Measurements from ENCODE around the gene DHX30. TPM values are rescaled to one million over a fixed set of nuclear protein-coding genes. Genes with fewer than 3 reads are reported as not detected.

The DHX30 gene
- total RNA-seq, 1 donor from 2014 or later, result 68.7 TPM

GRCh38 chr3:47849699-47850563, 47.0 kb downstream of the DHX30 start:
- DNase-seq (ENCODE audit: low spot score), result no peak
- Mint-ChIP-seq H3K27ac (ENCODE audit: unreplicated experiment) (peak overlapping the region; percentile 48), H3K4me1 (ENCODE audit: unreplicated experiment) (no peaks in the 10 kb centered on the region), H3K9me3 (ENCODE audit: unreplicated experiment) (no peaks in the 10 kb centered on the region), H3K4me3 (ENCODE audit: unreplicated experiment) (no peak overlapping the region), H3K36me3 (ENCODE audit: low read depth, unreplicated experiment) (peaks cover 30% of the 10 kb centered on the region), H3K27me3 (ENCODE audit: unreplicated experiment) (peaks cover 16% of the 10 kb centered on the region)
- peak; percentile 61 for TF ChIP-seq CTCF (IDR thresholded peaks at IDR 0.05; ENCODE audit: unreplicated experiment)

DNA sequence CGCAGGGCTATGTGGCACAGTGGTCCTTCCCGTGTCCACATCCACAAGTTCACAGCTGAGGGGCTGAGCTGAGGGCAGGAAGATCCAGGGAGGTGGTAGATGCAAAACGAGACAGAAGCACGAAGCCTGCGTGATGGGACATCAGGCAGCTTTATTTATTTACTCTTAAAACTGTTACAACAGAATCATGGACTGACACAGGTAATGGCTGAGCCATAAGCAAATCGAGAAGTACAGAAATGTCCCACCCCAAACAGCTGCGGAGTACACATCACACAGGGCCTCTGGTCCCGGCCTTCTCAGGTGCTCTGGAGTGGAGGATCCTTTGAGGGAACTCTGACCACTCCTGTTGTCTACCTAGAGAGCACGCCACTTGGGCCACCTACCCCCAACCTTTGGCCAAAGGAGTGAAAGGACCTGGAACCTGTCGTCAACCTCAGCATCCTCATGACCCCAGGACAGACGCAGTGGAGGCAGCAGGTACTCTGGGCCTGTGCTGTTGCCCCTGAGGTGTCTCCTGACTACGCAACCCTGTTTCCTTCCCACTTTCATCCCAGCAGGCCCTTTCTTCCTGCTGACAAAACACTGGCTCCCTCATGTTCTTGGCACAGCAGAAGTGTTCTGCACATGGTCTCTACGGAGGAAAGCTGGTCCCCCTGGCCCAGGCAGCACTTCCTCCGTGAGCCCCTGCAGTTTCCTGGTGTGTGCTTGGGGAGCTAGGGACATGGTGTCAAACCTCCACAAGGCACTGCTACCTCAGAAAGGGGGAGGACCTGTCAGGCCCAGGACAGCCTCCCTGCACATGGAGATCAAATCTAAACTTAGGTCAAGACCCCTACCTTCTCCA, 47.8 kb downstream of the DHX30 start:
- Mint-ChIP-seq H3K27ac (ENCODE audit: unreplicated experiment) (peak overlapping the region; percentile 48), H3K27me3 (ENCODE audit: unreplicated experiment) (peaks cover 16% of the 10 kb centered on the region), H3K4me1 (ENCODE audit: unreplicated experiment) (no peaks in the 10 kb centered on the region), H3K36me3 (ENCODE audit: low read depth, unreplicated experiment) (peaks cover 33% of the 10 kb centered on the region), H3K4me3 (ENCODE audit: unreplicated experiment) (no peak overlapping the region), H3K9me3 (ENCODE audit: unreplicated experiment) (no peaks in the 10 kb centered on the region)
- TF ChIP-seq CTCF (IDR thresholded peaks at IDR 0.05; ENCODE audit: unreplicated experiment), result no peak
- DNase-seq (ENCODE audit: low spot score), result no peak

- Mint-ChIP-seq H3K9me3 (ENCODE audit: unreplicated experiment) (no peaks in the 10 kb centered on the region), H3K27ac (ENCODE audit: unreplicated experiment) (peak overlapping the region; percentile 52), H3K4me3 (ENCODE audit: unreplicated experiment) (peak overlapping the region; percentile 59), H3K4me1 (ENCODE audit: unreplicated experiment) (no peaks in the 10 kb centered on the region), H3K36me3 (ENCODE audit: low read depth, unreplicated experiment) (peaks cover 44% of the 10 kb centered on the region), H3K27me3 (ENCODE audit: unreplicated experiment) (peaks cover 20% of the 10 kb centered on the region)
- TF ChIP-seq CTCF (IDR thresholded peaks at IDR 0.05; ENCODE audit: unreplicated experiment), result no peak
- DNase-seq (ENCODE audit: low spot score), result no peak
Measured at GRCh38 chr3:47851888-47852603, 49.1 kb downstream of the DHX30 start.

- Mint-ChIP-seq H3K36me3 (ENCODE audit: low read depth, unreplicated experiment) (peaks cover 41% of the 10 kb centered on the region), H3K4me1 (ENCODE audit: unreplicated experiment) (no peaks in the 10 kb centered on the region)
Measured at GRCh38 chr3:47852604-47853602, 50.0 kb downstream of the DHX30 start.

More at GRCh38 chr3:47852604-47853602, 50.0 kb downstream of the DHX30 start:
- Mint-ChIP-seq H3K9me3 (ENCODE audit: unreplicated experiment) (no peaks in the 10 kb centered on the region), H3K4me3 (ENCODE audit: unreplicated experiment) (no peak overlapping the region), H3K27me3 (ENCODE audit: unreplicated experiment) (peaks cover 17% of the 10 kb centered on the region), H3K27ac (ENCODE audit: unreplicated experiment) (no peak overlapping the region)
- TF ChIP-seq CTCF (IDR thresholded peaks at IDR 0.05; ENCODE audit: unreplicated experiment), result no peak
- DNase-seq (ENCODE audit: low spot score), result no peak

Measured in endothelial cell (in vitro differentiated cells).